ENCODE results near the gene DCTN2.

DCTN2 gene

GRCh38 chr12:57512665-57513064, 34.3 kb downstream of the DCTN2 start:
- no peak for TF ChIP-seq CTCF (IDR thresholded peaks at IDR 0.05)

- TF ChIP-seq CTCF (IDR thresholded peaks at IDR 0.05): no peak
These were observed 35.2 kb downstream of the DCTN2 start for GRCh38 chr12:57511588-57512325.

GRCh38 chr12:57511161-57511560, 35.8 kb downstream of the DCTN2 start:
- TF ChIP-seq CTCF (IDR thresholded peaks at IDR 0.05): no peak

- TF ChIP-seq CTCF (IDR thresholded peaks at IDR 0.05): no peak
These were observed 46.8 kb downstream of the DCTN2 start for GRCh38 chr12:57500213-57500612.

- no peak for TF ChIP-seq CTCF (IDR thresholded peaks at IDR 0.05)
These were observed 48.4 kb downstream of the DCTN2 start for GRCh38 chr12:57498571-57498970.

- no peak for TF ChIP-seq CTCF (IDR thresholded peaks at IDR 0.05)
These were observed 48.9 kb downstream of the DCTN2 start for GRCh38 chr12:57498132-57498502.

GRCh38 chr12:57497223-57498131, 49.5 kb downstream of the DCTN2 start:
- TF ChIP-seq CTCF (IDR thresholded peaks at IDR 0.05): no peak
